Tibial nerve (tissue), 3 donors: ENCODE data around the gene TJAP1.

ENCODE experiments used
- POLR2A ChIP-seq, 2 donors: fragments of 450-650 bp; IDR thresholded peaks; one replicate each; pipeline ENCODE4 v1.6.1; 2017; ENCODE audit warnings: antibody characterized with exemption in 2 of 2, mild to moderate bottlenecking in 2 of 2, moderate library complexity in 2 of 2
- TF ChIP-seq, protein P1 (sequence below), 5 experiments: fragments of 200-600 bp in 3 of 5; fragments of 450-650 bp in 2 of 5; sonication (generic) in 3 of 5; IDR thresholded peaks; one replicate each; pipeline ENCODE4 v1.5.1; 2016 to 2019; ENCODE audit warnings: antibody characterized with exemption in 5 of 5, mild to moderate bottlenecking in 3 of 5, moderate library complexity in 2 of 5

DNA sequence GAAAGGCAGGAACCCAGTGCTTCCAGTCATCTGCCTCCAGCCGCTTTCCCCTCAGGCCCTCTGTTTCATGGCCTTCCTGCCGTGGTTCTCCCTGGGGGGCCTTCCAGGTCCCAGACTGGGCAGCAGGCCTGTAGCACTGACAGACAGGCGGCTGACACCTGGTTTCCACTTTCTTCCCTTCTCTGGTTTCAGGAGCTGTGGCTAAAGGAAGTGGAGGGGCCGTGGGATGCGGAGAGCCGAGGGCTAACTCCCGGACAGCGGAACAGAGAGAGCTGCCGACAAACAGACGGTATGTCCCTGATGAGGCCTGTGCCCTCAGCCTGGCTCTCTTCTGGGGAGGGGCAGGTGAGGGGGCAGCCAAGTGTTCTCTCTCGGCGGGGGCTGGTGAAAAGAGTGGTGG is 20.3 kb downstream of the TJAP1 start:
- TF ChIP-seq, protein P1, sequence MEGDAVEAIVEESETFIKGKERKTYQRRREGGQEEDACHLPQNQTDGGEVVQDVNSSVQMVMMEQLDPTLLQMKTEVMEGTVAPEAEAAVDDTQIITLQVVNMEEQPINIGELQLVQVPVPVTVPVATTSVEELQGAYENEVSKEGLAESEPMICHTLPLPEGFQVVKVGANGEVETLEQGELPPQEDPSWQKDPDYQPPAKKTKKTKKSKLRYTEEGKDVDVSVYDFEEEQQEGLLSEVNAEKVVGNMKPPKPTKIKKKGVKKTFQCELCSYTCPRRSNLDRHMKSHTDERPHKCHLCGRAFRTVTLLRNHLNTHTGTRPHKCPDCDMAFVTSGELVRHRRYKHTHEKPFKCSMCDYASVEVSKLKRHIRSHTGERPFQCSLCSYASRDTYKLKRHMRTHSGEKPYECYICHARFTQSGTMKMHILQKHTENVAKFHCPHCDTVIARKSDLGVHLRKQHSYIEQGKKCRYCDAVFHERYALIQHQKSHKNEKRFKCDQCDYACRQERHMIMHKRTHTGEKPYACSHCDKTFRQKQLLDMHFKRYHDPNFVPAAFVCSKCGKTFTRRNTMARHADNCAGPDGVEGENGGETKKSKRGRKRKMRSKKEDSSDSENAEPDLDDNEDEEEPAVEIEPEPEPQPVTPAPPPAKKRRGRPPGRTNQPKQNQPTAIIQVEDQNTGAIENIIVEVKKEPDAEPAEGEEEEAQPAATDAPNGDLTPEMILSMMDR (IDR thresholded peaks at IDR 0.05), result no peak
- TF ChIP-seq POLR2A (IDR thresholded peaks at IDR 0.05), result no peak
